Upper lobe of left lung (tissue), 4 donors: ENCODE results near the gene GNAI1.

Experiments
- POLR2A ChIP-seq, 4 donors: fragments of 450-650 bp; IDR thresholded peaks; one replicate each; pipeline ENCODE4 v1.5.1; 2016 to 2017; ENCODE audit warnings: antibody characterized with exemption in 4 of 4, mild to moderate bottlenecking in 2 of 4
- TF ChIP-seq, protein P1 (sequence below), 6 experiments: fragments of 450-650 bp in 4 of 6; fragments of 200-600 bp in 2 of 6; sonication (generic) in 2 of 6; IDR thresholded peaks; one replicate each; pipeline ENCODE4 v1.5.1; 2016 to 2019; ENCODE audit warnings: antibody characterized with exemption in 6 of 6

DNA sequence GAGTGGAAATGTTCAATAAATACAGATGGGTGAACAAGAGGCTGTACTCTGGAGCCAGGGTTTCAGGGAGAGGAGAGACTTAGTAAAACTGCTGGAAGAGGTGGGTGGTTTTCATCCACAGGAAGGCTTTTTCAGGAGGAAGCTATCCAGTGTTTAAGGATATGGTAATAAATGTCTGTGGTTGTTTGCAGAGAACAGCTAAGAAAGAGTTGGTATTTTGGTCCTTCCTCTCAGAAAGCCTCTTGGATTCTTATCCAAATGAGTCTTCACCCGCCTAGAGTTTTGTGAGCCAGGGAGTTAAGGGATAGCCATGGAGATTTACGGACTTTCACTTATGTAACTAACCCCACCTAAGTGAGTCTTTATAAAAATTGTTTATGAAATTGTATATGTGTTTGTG is 95.7 kb downstream of the GNAI1 start:
- TF ChIP-seq, protein P1, sequence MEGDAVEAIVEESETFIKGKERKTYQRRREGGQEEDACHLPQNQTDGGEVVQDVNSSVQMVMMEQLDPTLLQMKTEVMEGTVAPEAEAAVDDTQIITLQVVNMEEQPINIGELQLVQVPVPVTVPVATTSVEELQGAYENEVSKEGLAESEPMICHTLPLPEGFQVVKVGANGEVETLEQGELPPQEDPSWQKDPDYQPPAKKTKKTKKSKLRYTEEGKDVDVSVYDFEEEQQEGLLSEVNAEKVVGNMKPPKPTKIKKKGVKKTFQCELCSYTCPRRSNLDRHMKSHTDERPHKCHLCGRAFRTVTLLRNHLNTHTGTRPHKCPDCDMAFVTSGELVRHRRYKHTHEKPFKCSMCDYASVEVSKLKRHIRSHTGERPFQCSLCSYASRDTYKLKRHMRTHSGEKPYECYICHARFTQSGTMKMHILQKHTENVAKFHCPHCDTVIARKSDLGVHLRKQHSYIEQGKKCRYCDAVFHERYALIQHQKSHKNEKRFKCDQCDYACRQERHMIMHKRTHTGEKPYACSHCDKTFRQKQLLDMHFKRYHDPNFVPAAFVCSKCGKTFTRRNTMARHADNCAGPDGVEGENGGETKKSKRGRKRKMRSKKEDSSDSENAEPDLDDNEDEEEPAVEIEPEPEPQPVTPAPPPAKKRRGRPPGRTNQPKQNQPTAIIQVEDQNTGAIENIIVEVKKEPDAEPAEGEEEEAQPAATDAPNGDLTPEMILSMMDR (IDR thresholded peaks at IDR 0.05): no peak
- no peak for TF ChIP-seq POLR2A (IDR thresholded peaks at IDR 0.05)
